D721Med (cell line): Measurements from ENCODE around the gene HOXA9.

ENCODE experiments used
- DNase-seq: peaks from one replicate; pipeline ENCODE4 v3.0.0; 2011; ENCODE audit warnings: low spot score; ENCODE audit not compliant: insufficient read length
- FAIRE-seq: peaks from 2 replicates; lab custom pipeline; 2011; peaks lifted over from hg19 to GRCh38; lab: Jason Lieb, UNC
- CTCF ChIP-seq: IDR thresholded peaks from 2 replicates; pipeline ENCODE4 v1.5.1; 2012; ENCODE audit warnings: mild to moderate bottlenecking, control low read depth; ENCODE audit not compliant: insufficient read depth; ENCODE audit errors: missing control alignments

HOXA9 gene

DNA sequence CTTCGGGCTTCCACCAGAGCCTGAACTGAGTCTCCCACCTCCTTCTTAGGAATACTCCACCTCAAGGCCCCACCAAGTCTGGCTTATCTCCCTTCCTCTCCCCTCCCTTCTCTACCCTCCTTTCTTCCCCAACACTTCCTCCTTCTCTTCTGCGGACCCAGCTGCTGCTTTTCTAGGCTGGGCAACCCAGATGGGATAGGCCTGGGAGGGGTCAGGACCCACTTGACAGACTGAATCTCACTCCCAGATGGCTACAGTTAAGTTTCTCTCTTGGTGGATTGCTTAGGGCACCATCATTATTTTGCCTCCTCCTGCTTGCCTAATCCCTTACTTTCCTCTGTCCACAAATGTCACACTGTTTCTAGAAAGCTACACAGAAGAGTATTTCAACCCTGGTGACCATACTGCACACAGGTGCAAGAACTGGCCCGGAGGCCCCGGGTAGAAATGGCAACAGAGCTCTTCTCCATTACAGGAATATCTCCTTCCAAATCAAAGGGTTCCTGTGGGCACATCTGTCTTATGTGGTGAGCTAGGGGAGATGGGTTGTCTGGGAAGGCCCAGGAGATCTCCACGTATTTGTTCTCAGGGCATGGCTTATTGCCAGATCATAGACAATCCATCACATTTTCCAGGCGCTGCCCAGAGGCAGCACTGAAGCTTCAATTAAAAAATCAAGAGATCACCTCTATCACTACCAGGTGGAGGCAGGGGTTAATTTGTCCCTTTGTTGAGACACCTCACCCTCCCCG, 24.8 kb upstream of the HOXA9 start:
- FAIRE-seq (no peak), DNase-seq (no peak)
- no peak for TF ChIP-seq CTCF

DNA sequence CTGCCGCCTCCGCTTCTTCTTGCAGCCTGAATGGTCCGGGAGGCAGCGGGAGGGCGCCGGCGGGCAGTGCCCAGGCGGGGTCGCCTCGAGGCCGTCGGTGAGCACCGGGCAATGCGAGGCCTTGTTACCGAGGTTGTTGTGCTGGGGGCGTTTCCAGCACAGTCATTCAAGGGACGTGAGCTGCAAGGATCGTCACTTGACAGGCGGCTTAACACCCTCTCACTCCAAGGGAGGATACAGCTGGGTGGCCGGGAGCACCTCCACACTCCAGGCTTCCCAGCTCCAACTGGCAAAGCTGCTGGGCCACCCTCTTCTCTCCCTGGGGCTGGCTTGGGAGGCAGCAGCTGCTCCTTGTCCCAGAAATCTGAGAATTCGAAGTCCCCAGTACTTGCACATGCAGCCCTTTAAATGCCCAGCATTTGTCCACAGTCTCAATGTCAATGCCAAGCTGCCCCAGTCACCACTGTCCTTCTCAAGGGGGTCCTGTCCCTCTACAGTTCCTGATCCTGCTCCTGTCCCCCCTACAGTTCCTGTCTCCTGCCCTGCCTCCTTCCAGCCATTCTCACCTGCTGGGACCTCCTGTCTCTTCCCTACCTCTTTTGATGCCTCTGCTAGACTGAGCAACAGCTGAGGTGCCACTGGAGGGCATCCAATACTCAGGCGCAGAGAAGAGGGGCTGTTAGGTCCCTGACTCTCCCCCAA, 24.1 kb upstream of the HOXA9 start:
- FAIRE-seq: no peak
- DNase-seq: no peak
- no peak for TF ChIP-seq CTCF

GRCh38 chr7:27188386-27189294, 23.3 kb upstream of the HOXA9 start:
- no peak for FAIRE-seq
- DNase-seq: no peak
- TF ChIP-seq CTCF: no peak

DNA sequence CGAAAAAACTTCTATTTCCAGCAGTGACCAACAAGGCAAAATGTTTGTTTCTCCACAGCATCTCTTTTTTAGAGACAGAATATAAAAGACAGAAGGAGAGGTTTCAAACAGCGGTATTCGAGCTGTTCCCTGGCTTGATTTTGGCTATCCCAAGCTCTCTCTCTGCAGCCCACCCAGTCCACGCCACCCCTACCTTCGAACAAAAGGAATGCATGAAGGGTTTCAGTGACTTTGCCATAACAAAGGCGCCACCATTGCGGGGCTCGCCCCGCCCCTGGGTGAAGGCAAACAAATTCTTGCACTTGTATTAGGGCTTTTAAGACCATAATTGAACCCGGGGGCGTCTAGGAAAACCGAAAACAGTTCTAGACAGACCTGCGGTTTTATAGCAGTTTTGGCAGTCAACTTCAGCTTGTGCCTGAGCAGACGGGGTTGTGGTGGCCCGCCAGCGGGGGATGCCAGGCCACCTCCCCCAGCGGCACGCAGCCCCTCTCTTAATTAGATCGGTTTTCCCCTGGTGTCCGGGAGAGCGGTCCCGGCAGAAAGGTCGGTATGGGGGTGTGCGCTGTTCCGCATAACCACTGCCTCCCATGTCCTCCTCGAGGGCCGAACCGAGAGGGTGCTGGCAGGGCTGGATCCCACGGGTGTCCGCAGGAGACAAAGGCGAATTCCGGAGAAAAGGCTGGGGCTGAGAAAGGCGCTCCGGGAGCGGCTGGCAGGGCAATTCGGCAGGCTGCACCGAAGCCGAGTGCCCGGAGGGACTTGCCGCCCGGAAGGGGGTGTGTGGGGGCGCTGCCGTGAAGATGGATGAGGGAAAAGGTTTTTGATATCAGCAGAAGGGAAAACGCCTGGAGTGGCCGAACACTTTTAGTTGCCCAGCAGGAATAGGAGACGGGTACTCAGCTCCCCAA, 22.4 kb upstream of the HOXA9 start:
- no peak for TF ChIP-seq CTCF
- FAIRE-seq (no peak), DNase-seq (no peak)

GRCh38 chr7:27186668-27187474, 21.5 kb upstream of the HOXA9 start:
- TF ChIP-seq CTCF: no peak
- no peak for DNase-seq
- no peak for FAIRE-seq
